Keratinocyte (primary cell): ENCODE data around the gene FKBP14. TPM values are rescaled to one million over a fixed set of nuclear protein-coding genes. Genes with fewer than 3 reads are reported as not detected.

ENCODE experiments used
- DNase-seq: peaks from one replicate; pipeline ENCODE4 v3.0.0-alpha.2; 2011; ENCODE audit warnings: low read depth, missing footprints, low spot score
- FAIRE-seq: peaks from 2 replicates; lab custom pipeline; 2011; peaks lifted over from hg19 to GRCh38; lab: Jason Lieb, UNC
- H2AFZ ChIP-seq: 2 replicates; pipeline ENCODE4 v1.6.0; 2012; ENCODE audit warnings: low read length, control low read depth, inconsistent platforms; ENCODE audit not compliant: control insufficient read depth
- H3K27ac ChIP-seq: 2 replicates; pipeline ENCODE4 v1.5.1; 2011; ENCODE audit warnings: low read length; ENCODE audit not compliant: control insufficient read depth, insufficient read depth
- H3K27me3 ChIP-seq: 3 replicates; pipeline ENCODE4 v1.6.0; 2011; ENCODE audit warnings: low read length; ENCODE audit not compliant: control insufficient read depth, insufficient read depth; ENCODE audit errors: extremely low read depth
- H3K36me3 ChIP-seq, 2 experiments: 2 replicates in 1 of 2; 3 replicates in 1 of 2; pipeline ENCODE4 v1.5.1; 2011; ENCODE audit warnings: low read length in 2 of 2, mild to moderate bottlenecking in 1 of 2; ENCODE audit not compliant: control insufficient read depth in 2 of 2, insufficient read depth in 2 of 2; ENCODE audit errors: extremely low read depth in 1 of 2
- H3K4me1 ChIP-seq: 3 replicates; pipeline ENCODE4 v1.5.1; 2011; ENCODE audit warnings: low read length; ENCODE audit not compliant: control insufficient read depth, insufficient read depth; ENCODE audit errors: extremely low read depth
- H3K4me2 ChIP-seq: 3 replicates; pipeline ENCODE4 v1.6.0; 2011; ENCODE audit warnings: low read depth, low read length; ENCODE audit not compliant: control insufficient read depth, insufficient read depth; ENCODE audit errors: extremely low read depth
- H3K4me3 ChIP-seq, 3 experiments: fragments of 200-600 bp in 1 of 3; sonication (generic) in 1 of 3; 2 replicates in 2 of 3; 3 replicates in 1 of 3; pipeline ENCODE4 v1.5.1; 2011 to 2016; ENCODE audit warnings: low read length in 3 of 3, mild to moderate bottlenecking in 3 of 3, control low read depth in 2 of 3, inconsistent platforms in 1 of 3, low read depth in 1 of 3, mixed read lengths in 1 of 3, mixed run types in 1 of 3, moderate library complexity in 1 of 3; ENCODE audit not compliant: control insufficient read depth in 2 of 3, insufficient read depth in 2 of 3; ENCODE audit errors: extremely low read depth in 1 of 3
- H3K79me2 ChIP-seq: 2 replicates; pipeline ENCODE4 v1.6.0; 2012; ENCODE audit warnings: low read length; ENCODE audit not compliant: control insufficient read depth, insufficient read depth
- H3K9ac ChIP-seq: 3 replicates; pipeline ENCODE4 v1.6.0; 2011; ENCODE audit warnings: low read length; ENCODE audit not compliant: control insufficient read depth, insufficient read depth; ENCODE audit errors: extremely low read depth
- H3K9me1 ChIP-seq: 3 replicates; pipeline ENCODE4 v1.6.0; 2011; ENCODE audit warnings: low read length; ENCODE audit not compliant: control insufficient read depth, insufficient read depth; ENCODE audit errors: extremely low read depth
- H3K9me3 ChIP-seq: 2 replicates; pipeline ENCODE4 v1.5.1; 2012; ENCODE audit warnings: low read depth, low read length; ENCODE audit not compliant: control insufficient read depth
- H4K20me1 ChIP-seq: 3 replicates; pipeline ENCODE4 v1.6.0; 2011; ENCODE audit warnings: low read length; ENCODE audit not compliant: control insufficient read depth, insufficient read depth; ENCODE audit errors: extremely low read depth
- CTCF ChIP-seq, 3 experiments: IDR thresholded peaks in 1 of 3; conservative IDR thresholded peaks in 1 of 3; optimal IDR thresholded peaks in 1 of 3; 2 replicates in 2 of 3; 3 replicates in 1 of 3; pipeline versions ENCODE3 to v1.5.1; 2011; ENCODE audit warnings: low read length in 3 of 3, mild to moderate bottlenecking in 3 of 3, moderate library complexity in 2 of 3, control low read depth in 1 of 3, inconsistent platforms in 1 of 3; ENCODE audit not compliant: insufficient read depth in 2 of 3; ENCODE audit errors: extremely low read depth in 1 of 3
- EZH2 ChIP-seq: IDR thresholded peaks from one replicate; pipeline ENCODE4 v1.6.1; 2012; ENCODE audit warnings: inconsistent platforms, mild to moderate bottlenecking, low read length, moderate library complexity
- dilution Hi-C: fragments of 300-500 bp; cut with MboI; formaldehyde crosslinking; loops from one replicate; pipeline ENCODE4 v1.7.0; 2020; ENCODE audit warnings: low sequenced_read_pairs; ENCODE audit not compliant: extremely low pct_ligation_motif_present
- polyA plus RNA-seq, 5 experiments: library from polyadenylated mRNA; depleted of rRNA in 3 of 5; stranded (reverse) in 3 of 5; stranded (forward) in 1 of 5; unstranded in 1 of 5; fragments of >200 nt; gene quantifications; 1 replicate in 1 of 5; 2 replicates in 3 of 5; 3 replicates in 1 of 5; pipeline versions ENCODE4 v1.2.1 to v1.2.3, GENCODE V29; 2011 to 2012; ENCODE audit warnings: missing spikeins in 2 of 5, low read depth in 1 of 5, low replicate concordance in 1 of 5

FKBP14 gene
- polyA plus RNA-seq, 1 donor (not counting 4 experiments of a cell fraction or from before 2014, with no cell fraction given), result 24.5 TPM

GRCh38 chr7:29976266-29976665 lies 50.2 kb downstream of the FKBP14 start:
- TF ChIP-seq EZH2, result no peak
- no peak for TF ChIP-seq CTCF (optimal IDR thresholded peaks at IDR 0.05 in 1 of 3, IDR thresholded peaks at IDR 0.05 in 1 of 3, conservative IDR thresholded peaks at IDR 0.05 in 1 of 3; ENCODE audit: extremely low read depth in 1 of 3, insufficient read depth in 2 of 3, low read length in 3 of 3)
- no peak overlapping the region for H3K4me2 ChIP-seq
- H3K4me3 ChIP-seq, result no peak overlapping the region
- no peaks in the 10 kb centered on the region for H3K27me3 ChIP-seq
- no peak overlapping the region for H2AFZ ChIP-seq
- dilution Hi-C loops, result no loop called here
- H4K20me1 ChIP-seq, result no peaks in the 10 kb centered on the region
- H3K27ac ChIP-seq, result no peak overlapping the region
- FAIRE-seq (no peak), DNase-seq (no peak)
- H3K9ac ChIP-seq, result no peak overlapping the region
- no peaks in the 10 kb centered on the region for H3K36me3 ChIP-seq
- no peaks in the 10 kb centered on the region for H3K9me3 ChIP-seq
- no peaks in the 10 kb centered on the region for H3K4me1 ChIP-seq
- H3K79me2 ChIP-seq, result peaks cover 71% of the 10 kb centered on the region
- no peaks in the 10 kb centered on the region for H3K9me1 ChIP-seq

GRCh38 chr7:29975561-29975960 lies 50.9 kb downstream of the FKBP14 start:
- peaks cover 72% of the 10 kb centered on the region for H3K79me2 ChIP-seq

More at GRCh38 chr7:29975561-29975960, 50.9 kb downstream of the FKBP14 start:
- no peaks in the 10 kb centered on the region for H3K9me3 ChIP-seq
- TF ChIP-seq EZH2 (no peak), CTCF (optimal IDR thresholded peaks at IDR 0.05 in 1 of 3, IDR thresholded peaks at IDR 0.05 in 1 of 3, conservative IDR thresholded peaks at IDR 0.05 in 1 of 3; ENCODE audit: extremely low read depth in 1 of 3, insufficient read depth in 2 of 3, low read length in 3 of 3) (no peak)
- no peak overlapping the region for H3K4me2 ChIP-seq
- no peak overlapping the region for H3K4me3 ChIP-seq
- no peaks in the 10 kb centered on the region for H3K4me1 ChIP-seq
- FAIRE-seq (no peak), DNase-seq (no peak)
- H3K9me1 ChIP-seq, result no peaks in the 10 kb centered on the region
- H2AFZ ChIP-seq, result no peak overlapping the region
- no peaks in the 10 kb centered on the region for H4K20me1 ChIP-seq
- H3K27me3 ChIP-seq, result no peaks in the 10 kb centered on the region
- no peak overlapping the region for H3K27ac ChIP-seq
- dilution Hi-C loops, result no loop called here
- H3K9ac ChIP-seq, result no peak overlapping the region
- H3K36me3 ChIP-seq, result no peaks in the 10 kb centered on the region
